ENCODE data around the gene MED13L.

DNA sequence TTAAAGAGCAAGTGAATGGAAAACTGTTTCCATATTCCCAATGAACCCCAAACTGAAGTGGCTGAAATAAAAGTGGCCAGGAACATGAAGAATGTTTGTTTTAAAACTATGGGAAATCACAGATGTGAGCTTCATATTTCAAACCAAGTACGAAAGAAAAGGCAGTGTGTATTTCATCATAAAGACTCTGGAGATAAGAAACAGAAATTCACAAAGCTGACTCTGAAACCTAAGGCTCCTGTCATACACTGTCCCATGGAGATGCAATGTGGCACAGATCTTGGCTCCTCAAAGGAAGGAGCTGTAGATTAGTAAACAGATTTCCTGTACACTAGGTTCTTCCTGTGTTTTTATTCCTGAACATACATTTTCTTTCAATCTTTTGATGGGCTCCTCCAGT is 304.4 kb downstream of the MED13L start:
- TF ChIP-seq, protein P1, sequence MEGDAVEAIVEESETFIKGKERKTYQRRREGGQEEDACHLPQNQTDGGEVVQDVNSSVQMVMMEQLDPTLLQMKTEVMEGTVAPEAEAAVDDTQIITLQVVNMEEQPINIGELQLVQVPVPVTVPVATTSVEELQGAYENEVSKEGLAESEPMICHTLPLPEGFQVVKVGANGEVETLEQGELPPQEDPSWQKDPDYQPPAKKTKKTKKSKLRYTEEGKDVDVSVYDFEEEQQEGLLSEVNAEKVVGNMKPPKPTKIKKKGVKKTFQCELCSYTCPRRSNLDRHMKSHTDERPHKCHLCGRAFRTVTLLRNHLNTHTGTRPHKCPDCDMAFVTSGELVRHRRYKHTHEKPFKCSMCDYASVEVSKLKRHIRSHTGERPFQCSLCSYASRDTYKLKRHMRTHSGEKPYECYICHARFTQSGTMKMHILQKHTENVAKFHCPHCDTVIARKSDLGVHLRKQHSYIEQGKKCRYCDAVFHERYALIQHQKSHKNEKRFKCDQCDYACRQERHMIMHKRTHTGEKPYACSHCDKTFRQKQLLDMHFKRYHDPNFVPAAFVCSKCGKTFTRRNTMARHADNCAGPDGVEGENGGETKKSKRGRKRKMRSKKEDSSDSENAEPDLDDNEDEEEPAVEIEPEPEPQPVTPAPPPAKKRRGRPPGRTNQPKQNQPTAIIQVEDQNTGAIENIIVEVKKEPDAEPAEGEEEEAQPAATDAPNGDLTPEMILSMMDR (IDR thresholded peaks at IDR 0.05; ENCODE audit: extremely low read depth in 1 of 2, insufficient read depth in 1 of 2, low read depth in 1 of 2, low read length in 2 of 2) = no peak
- TF ChIP-seq EZH2 (IDR thresholded peaks at IDR 0.05; ENCODE audit: borderline replicate concordance, low read depth, low read length, severe bottlenecking) (no peak), JUN (IDR thresholded peaks at IDR 0.05; ENCODE audit: borderline replicate concordance, insufficient read depth, insufficient read length, low read depth) (no peak), POLR2A (IDR thresholded peaks at IDR 0.05; ENCODE audit: low read depth, low read length) (no peak), MYC (IDR thresholded peaks at IDR 0.05; ENCODE audit: low read depth, low read length) (no peak), POLR2AphosphoS5 (IDR thresholded peaks at IDR 0.05; ENCODE audit: insufficient read depth, low read depth, low read length) (no peak)
- TF ChIP-seq, protein P2, sequence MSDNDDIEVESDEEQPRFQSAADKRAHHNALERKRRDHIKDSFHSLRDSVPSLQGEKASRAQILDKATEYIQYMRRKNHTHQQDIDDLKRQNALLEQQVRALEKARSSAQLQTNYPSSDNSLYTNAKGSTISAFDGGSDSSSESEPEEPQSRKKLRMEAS (IDR thresholded peaks at IDR 0.05; ENCODE audit: insufficient read depth, insufficient read length) = no peak
